Globus pallidus (tissue), 1 donor: ENCODE results near the gene HIPK2.

Experiments used
- DNase-seq: peaks from one replicate; pipeline ENCODE4 v3.0.0-alpha.2; 2015; ENCODE audit warnings: low spot score

HIPK2 gene

GRCh38 chr7:139735466-139735865 is 42.3 kb downstream of the HIPK2 start:
- no peak for DNase-seq

- DNase-seq, result no peak
Observed at GRCh38 chr7:139734395-139734794, 43.4 kb downstream of the HIPK2 start.

GRCh38 chr7:139733751-139734150 is 44.0 kb downstream of the HIPK2 start:
- no peak for DNase-seq

GRCh38 chr7:139732471-139733167 is 45.2 kb downstream of the HIPK2 start:
- no peak for DNase-seq

- DNase-seq, result peak; percentile 76
Observed at GRCh38 chr7:139731802-139732470, 45.9 kb downstream of the HIPK2 start.

- DNase-seq, result no peak
Observed at GRCh38 chr7:139730746-139731612, 46.8 kb downstream of the HIPK2 start.

- no peak for DNase-seq
Observed at GRCh38 chr7:139728203-139728602, 49.6 kb downstream of the HIPK2 start.

GRCh38 chr7:139727151-139727705 is 50.6 kb downstream of the HIPK2 start:
- DNase-seq, result no peak

- DNase-seq, result no peak
Observed at GRCh38 chr7:139726485-139726869, 51.3 kb downstream of the HIPK2 start.

- no peak for DNase-seq
Observed at GRCh38 chr7:139725858-139726484, 51.8 kb downstream of the HIPK2 start.

- no peak for DNase-seq
Observed at GRCh38 chr7:139725077-139725476, 52.7 kb downstream of the HIPK2 start.

- DNase-seq, result no peak
Observed at GRCh38 chr7:139722604-139723003, 55.2 kb downstream of the HIPK2 start.

GRCh38 chr7:139721821-139722220 is 56.0 kb downstream of the HIPK2 start:
- DNase-seq, result no peak

- no peak for DNase-seq
Observed at GRCh38 chr7:139721417-139721816, 56.4 kb downstream of the HIPK2 start.

GRCh38 chr7:139720705-139721231 is 57.0 kb downstream of the HIPK2 start:
- no peak for DNase-seq

- DNase-seq, result no peak
Observed at GRCh38 chr7:139720186-139720585, 57.6 kb downstream of the HIPK2 start.

- no peak for DNase-seq
Observed at GRCh38 chr7:139718859-139719258, 58.9 kb downstream of the HIPK2 start.

- no peak for DNase-seq
Observed at GRCh38 chr7:139718141-139718540, 59.7 kb downstream of the HIPK2 start.

GRCh38 chr7:139716156-139716942 is 61.4 kb downstream of the HIPK2 start:
- no peak for DNase-seq

GRCh38 chr7:139715194-139715815 is 62.5 kb downstream of the HIPK2 start:
- no peak for DNase-seq
